Measurements from ENCODE around the gene FBN1. TPM values are rescaled to one million over a fixed set of nuclear protein-coding genes. Genes with fewer than 3 reads are reported as not detected.

FBN1 gene
- total RNA-seq, 1 donor from 2014 or later: 164 TPM

GRCh38 chr15:48393645-48394506 is 251.6 kb downstream of the FBN1 start:
- H3K27ac ChIP-seq: peak overlapping the region; percentile 83 to 86
- peaks cover 7 to 59% of the 10 kb centered on the region in 2 donors for H3K4me1 ChIP-seq
- no peaks in the 10 kb centered on the region for H3K27me3 ChIP-seq
- H3K36me3 ChIP-seq: no peaks in the 10 kb centered on the region
- intact Hi-C loops (cut with DNase I): no loop called here
- H3K4me3 ChIP-seq: peak overlapping the region in 1 of 2 donors; percentile 5
- DNase-seq (ENCODE audit: low spot score in 2 of 2): peak; percentile 15 to 90
- no peak for TF ChIP-seq CTCF (IDR thresholded peaks at IDR 0.05)
- no peaks in the 10 kb centered on the region for H3K9me3 ChIP-seq

GRCh38 chr15:48392356-48392755 is 253.2 kb downstream of the FBN1 start:
- intact Hi-C loops (cut with DNase I): loop anchor here (1.0 kb wide), 1 partner anchor 22 kb away; no protein-coding TSS in a partner anchor
- peaks cover 11 to 65% of the 10 kb centered on the region in 2 donors for H3K4me1 ChIP-seq

GRCh38 chr15:48391950-48392349 is 253.6 kb downstream of the FBN1 start:
- no peak for TF ChIP-seq CTCF (IDR thresholded peaks at IDR 0.05)
- H3K27ac ChIP-seq: peak overlapping the region; percentile 83 to 86
- peaks cover 11 to 65% of the 10 kb centered on the region in 2 donors for H3K4me1 ChIP-seq

More at GRCh38 chr15:48392356-48392755, 253.2 kb downstream of the FBN1 start:
- Histone ChIP-seq H3K36me3 (no peaks in the 10 kb centered on the region), H3K27ac (peak overlapping the region; percentile 83 to 86), H3K9me3 (no peaks in the 10 kb centered on the region), H3K4me3 (no peak overlapping the region), H3K27me3 (no peaks in the 10 kb centered on the region)
- TF ChIP-seq CTCF (IDR thresholded peaks at IDR 0.05): no peak
- peak in 1 of 2 donors; percentile 79 for DNase-seq (ENCODE audit: low spot score in 2 of 2)

GRCh38 chr15:48389691-48390143 is 255.8 kb downstream of the FBN1 start:
- Histone ChIP-seq H3K9me3 (no peaks in the 10 kb centered on the region), H3K36me3 (no peaks in the 10 kb centered on the region), H3K4me1 (peaks cover 11 to 63% of the 10 kb centered on the region in 2 donors), H3K27me3 (no peaks in the 10 kb centered on the region), H3K27ac (peak overlapping the region in 1 of 2 donors; percentile 4), H3K4me3 (no peak overlapping the region)
- no peak for TF ChIP-seq CTCF (IDR thresholded peaks at IDR 0.05)
- intact Hi-C loops (cut with DNase I): no loop called here
- DNase-seq (ENCODE audit: low spot score in 2 of 2): no peak

More at GRCh38 chr15:48391950-48392349, 253.6 kb downstream of the FBN1 start:
- Histone ChIP-seq H3K4me3 (no peak overlapping the region), H3K9me3 (no peaks in the 10 kb centered on the region), H3K36me3 (no peaks in the 10 kb centered on the region), H3K27me3 (no peaks in the 10 kb centered on the region)
- DNase-seq (ENCODE audit: low spot score in 2 of 2): no peak
- intact Hi-C loops (cut with DNase I): loop anchor here (1.0 kb wide), 1 partner anchor 22 kb away; no protein-coding TSS in a partner anchor

GRCh38 chr15:48388910-48389309 is 256.6 kb downstream of the FBN1 start:
- intact Hi-C loops (cut with DNase I): no loop called here
- no peak for TF ChIP-seq CTCF (IDR thresholded peaks at IDR 0.05)
- no peaks in the 10 kb centered on the region for H3K9me3 ChIP-seq
- no peaks in the 10 kb centered on the region for H3K36me3 ChIP-seq
- no peak overlapping the region for H3K4me3 ChIP-seq
- H3K27me3 ChIP-seq: no peaks in the 10 kb centered on the region
- peaks cover 11 to 56% of the 10 kb centered on the region in 2 donors for H3K4me1 ChIP-seq
- no peak overlapping the region for H3K27ac ChIP-seq
- no peak for DNase-seq (ENCODE audit: low spot score in 2 of 2)
